ENCODE measurements around the gene HEATR5A. TPM values are rescaled to one million over a fixed set of nuclear protein-coding genes. Genes with fewer than 3 reads are reported as not detected.

The HEATR5A gene
- total RNA-seq, 1 donor from 2014 or later = 46.8 TPM

GRCh38 chr14:31429791-31430190 is 9.4 kb upstream of the HEATR5A start:
- ATAC-seq (no peak), DNase-seq (no peak)
- intact Hi-C loops (cut with micrococcal nuclease) = no loop called here

- ATAC-seq = no peak
- no peak for DNase-seq
- intact Hi-C loops (cut with micrococcal nuclease) = no loop called here
Measured at GRCh38 chr14:31428011-31428410, 7.7 kb upstream of the HEATR5A start.

GRCh38 chr14:31426663-31427062 is 6.3 kb upstream of the HEATR5A start:
- intact Hi-C loops (cut with micrococcal nuclease) = no loop called here
- no peak for ATAC-seq

GRCh38 chr14:31425905-31426304 is 5.6 kb upstream of the HEATR5A start:
- DNase-seq = no peak
- intact Hi-C loops (cut with micrococcal nuclease) = no loop called here
- no peak for ATAC-seq

More at GRCh38 chr14:31426663-31427062, 6.3 kb upstream of the HEATR5A start:
- no peak for DNase-seq

- no peak for DNase-seq
- intact Hi-C loops (cut with micrococcal nuclease) = no loop called here
- no peak for ATAC-seq
Measured at GRCh38 chr14:31421200-31421599, 850 bp upstream of the HEATR5A start.

GRCh38 chr14:31419967-31420318 is 407 bp downstream of the HEATR5A start:
- DNase-seq = peak; percentile 81
- ATAC-seq = peak; percentile 81
- intact Hi-C loops (cut with micrococcal nuclease) = no loop called here

GRCh38 chr14:31419179-31419966 is 977 bp downstream of the HEATR5A start:
- intact Hi-C loops (cut with micrococcal nuclease) = no loop called here
- no peak for ATAC-seq
- no peak for DNase-seq

GRCh38 chr14:31418440-31418839 is 1.9 kb downstream of the HEATR5A start:
- intact Hi-C loops (cut with micrococcal nuclease) = no loop called here

GRCh38 chr14:31414190-31414833 is 6.0 kb downstream of the HEATR5A start:
- no peak for ATAC-seq

More at GRCh38 chr14:31418440-31418839, 1.9 kb downstream of the HEATR5A start:
- ATAC-seq = no peak
- DNase-seq = no peak

GRCh38 chr14:31411218-31411727 is 9.1 kb downstream of the HEATR5A start:
- DNase-seq (no peak), ATAC-seq (peak; percentile 28)
- intact Hi-C loops (cut with micrococcal nuclease) = no loop called here

More at GRCh38 chr14:31414190-31414833, 6.0 kb downstream of the HEATR5A start:
- intact Hi-C loops (cut with micrococcal nuclease) = no loop called here
- DNase-seq = no peak

- intact Hi-C loops (cut with micrococcal nuclease) = no loop called here
- ATAC-seq = no peak
Measured at GRCh38 chr14:31410048-31410650, 10.2 kb downstream of the HEATR5A start.

GRCh38 chr14:31408421-31408820 is 11.9 kb downstream of the HEATR5A start:
- DNase-seq = no peak
- ATAC-seq = no peak
- intact Hi-C loops (cut with micrococcal nuclease) = no loop called here

More at GRCh38 chr14:31410048-31410650, 10.2 kb downstream of the HEATR5A start:
- DNase-seq = no peak

GRCh38 chr14:31405599-31406232 is 14.6 kb downstream of the HEATR5A start:
- no peak for ATAC-seq
- intact Hi-C loops (cut with micrococcal nuclease) = no loop called here
- DNase-seq = no peak

GRCh38 chr14:31405106-31405505 is 15.2 kb downstream of the HEATR5A start:
- intact Hi-C loops (cut with micrococcal nuclease) = no loop called here
- ATAC-seq (no peak), DNase-seq (no peak)

GRCh38 chr14:31403707-31404106 is 16.6 kb downstream of the HEATR5A start:
- ATAC-seq = no peak
- no peak for DNase-seq
- intact Hi-C loops (cut with micrococcal nuclease) = no loop called here

- ATAC-seq (no peak), DNase-seq (no peak)
- intact Hi-C loops (cut with micrococcal nuclease) = no loop called here
Measured at GRCh38 chr14:31402764-31403439, 17.4 kb downstream of the HEATR5A start.

GRCh38 chr14:31401369-31401932 is 18.9 kb downstream of the HEATR5A start:
- DNase-seq = no peak
- intact Hi-C loops (cut with micrococcal nuclease) = no loop called here

GRCh38 chr14:31400031-31400638 is 20.2 kb downstream of the HEATR5A start:
- intact Hi-C loops (cut with micrococcal nuclease) = no loop called here
- DNase-seq = no peak
- ATAC-seq = no peak

More at GRCh38 chr14:31401369-31401932, 18.9 kb downstream of the HEATR5A start:
- ATAC-seq = peak; percentile 85
